ENCODE measurements around the gene SYNM.

DNA sequence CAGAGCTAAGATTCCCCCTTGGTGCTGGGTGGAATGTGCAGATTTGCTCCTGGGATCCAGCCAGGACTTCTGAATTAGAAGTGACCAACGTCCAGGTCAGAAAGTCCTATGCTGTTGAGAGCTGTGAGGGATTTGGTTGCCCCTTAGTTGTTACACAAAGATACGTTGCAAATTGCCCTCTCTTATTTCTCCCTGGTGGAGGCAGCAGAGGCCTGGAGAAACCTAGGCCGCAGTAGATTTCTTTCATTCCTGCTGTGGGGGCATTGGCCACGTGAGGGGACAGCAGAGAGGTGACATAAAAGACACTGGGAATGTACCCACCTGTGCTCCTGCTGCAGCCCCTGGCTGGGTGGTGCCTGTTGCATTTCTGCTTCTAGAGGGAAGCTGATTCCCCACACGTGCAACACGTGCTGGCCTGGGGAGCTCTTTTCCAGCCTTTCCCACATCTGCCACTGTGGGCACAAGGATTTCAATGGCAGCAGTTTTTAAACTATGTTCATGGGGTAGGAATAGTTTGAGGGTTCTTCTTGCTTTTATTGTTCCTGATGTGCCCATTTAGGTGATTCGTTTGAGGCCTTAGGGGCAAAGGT is 65.7 kb downstream of the SYNM start:
- TF ChIP-seq POLR2AphosphoS5 (IDR thresholded peaks at IDR 0.05), result no peak
- TF ChIP-seq, protein P1, sequence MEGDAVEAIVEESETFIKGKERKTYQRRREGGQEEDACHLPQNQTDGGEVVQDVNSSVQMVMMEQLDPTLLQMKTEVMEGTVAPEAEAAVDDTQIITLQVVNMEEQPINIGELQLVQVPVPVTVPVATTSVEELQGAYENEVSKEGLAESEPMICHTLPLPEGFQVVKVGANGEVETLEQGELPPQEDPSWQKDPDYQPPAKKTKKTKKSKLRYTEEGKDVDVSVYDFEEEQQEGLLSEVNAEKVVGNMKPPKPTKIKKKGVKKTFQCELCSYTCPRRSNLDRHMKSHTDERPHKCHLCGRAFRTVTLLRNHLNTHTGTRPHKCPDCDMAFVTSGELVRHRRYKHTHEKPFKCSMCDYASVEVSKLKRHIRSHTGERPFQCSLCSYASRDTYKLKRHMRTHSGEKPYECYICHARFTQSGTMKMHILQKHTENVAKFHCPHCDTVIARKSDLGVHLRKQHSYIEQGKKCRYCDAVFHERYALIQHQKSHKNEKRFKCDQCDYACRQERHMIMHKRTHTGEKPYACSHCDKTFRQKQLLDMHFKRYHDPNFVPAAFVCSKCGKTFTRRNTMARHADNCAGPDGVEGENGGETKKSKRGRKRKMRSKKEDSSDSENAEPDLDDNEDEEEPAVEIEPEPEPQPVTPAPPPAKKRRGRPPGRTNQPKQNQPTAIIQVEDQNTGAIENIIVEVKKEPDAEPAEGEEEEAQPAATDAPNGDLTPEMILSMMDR (IDR thresholded peaks at IDR 0.05), result no peak
- TF ChIP-seq POLR2A (IDR thresholded peaks at IDR 0.05), result no peak
- TF ChIP-seq EP300 (IDR thresholded peaks at IDR 0.05), result no peak
